Smooth muscle cell of the brain vasculature (primary cell): ENCODE measurements around the gene ARHGEF7.
A peak's percentile ranks its signal among the peaks of the same experiment; 100 is the strongest.

ENCODE experiments used
- DNase-seq: peaks from one replicate; pipeline ENCODE4 v3.0.0-alpha.2; 2012; ENCODE audit warnings: low read depth, low spot score

The ARHGEF7 gene

GRCh38 chr13:111344471-111345191, 229.5 kb downstream of the ARHGEF7 start:
- DNase-seq = peak; percentile 9

DNA sequence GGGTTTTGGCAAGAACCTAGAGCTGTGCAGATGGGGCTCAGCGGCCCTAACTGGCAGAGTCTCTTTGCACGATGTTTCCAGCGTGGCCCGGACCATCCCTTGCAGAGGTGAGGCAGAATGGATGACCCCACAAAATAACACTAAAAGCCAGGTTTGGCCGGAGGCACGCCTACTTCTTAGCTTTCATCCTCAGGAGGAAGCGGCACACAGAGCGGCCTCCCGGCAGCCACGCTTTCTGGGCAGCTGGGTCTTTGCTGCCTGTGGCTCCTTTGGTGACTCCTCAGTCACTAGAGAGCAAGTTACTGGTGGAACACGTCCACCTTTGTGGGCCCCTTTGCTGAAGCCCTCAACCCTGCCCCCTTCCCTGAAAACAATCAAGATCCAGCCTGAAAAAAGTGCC, 230.6 kb downstream of the ARHGEF7 start:
- no peak for DNase-seq

DNA sequence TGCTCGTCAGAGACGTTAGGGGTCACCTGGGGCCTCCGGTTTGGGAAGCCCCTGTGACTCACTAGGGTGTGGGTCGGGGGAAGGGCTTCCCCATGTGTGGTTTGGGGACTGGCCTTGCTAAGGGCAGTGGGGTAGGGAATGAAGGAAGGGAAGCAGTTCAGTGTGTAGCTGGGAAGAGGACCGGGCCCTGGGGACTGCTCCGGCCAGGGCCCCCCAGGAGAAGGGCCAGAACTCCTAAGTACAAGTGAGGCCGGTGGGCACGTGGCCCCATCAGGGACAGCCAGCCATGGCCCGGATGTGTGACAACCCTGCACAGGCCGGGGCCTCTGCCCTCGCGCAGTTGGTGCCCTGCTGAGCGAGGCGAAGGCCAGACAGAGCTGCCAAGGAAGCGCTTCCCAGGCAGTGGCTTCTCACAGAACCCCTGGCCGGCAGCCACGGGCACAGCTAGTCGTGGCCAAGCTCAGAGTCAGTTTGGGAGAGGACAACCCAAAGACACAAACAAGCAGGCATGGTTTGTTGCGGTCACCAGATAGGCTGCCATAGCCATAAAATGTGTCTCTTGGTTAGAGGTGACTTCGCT, 231.1 kb downstream of the ARHGEF7 start:
- DNase-seq = no peak

DNA sequence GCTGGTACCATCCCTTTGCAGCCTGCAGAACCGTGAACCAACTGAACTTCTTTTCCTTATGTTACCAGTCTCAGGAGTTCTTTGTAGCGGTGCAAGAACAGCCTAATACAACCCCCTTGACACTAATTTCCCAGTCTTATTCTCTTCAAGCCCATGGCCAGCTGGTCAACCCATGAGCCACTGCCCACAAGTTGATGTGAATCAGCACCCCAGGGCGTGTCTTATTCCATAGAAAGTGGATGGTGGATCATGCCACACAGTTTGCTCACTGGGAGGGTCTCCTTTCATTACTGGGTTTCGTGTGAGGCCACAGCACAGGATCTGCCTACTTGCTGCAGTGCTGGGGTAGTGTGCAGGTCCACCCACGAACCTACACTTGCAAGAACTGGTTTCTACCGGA, 232.3 kb downstream of the ARHGEF7 start:
- DNase-seq = no peak

DNA sequence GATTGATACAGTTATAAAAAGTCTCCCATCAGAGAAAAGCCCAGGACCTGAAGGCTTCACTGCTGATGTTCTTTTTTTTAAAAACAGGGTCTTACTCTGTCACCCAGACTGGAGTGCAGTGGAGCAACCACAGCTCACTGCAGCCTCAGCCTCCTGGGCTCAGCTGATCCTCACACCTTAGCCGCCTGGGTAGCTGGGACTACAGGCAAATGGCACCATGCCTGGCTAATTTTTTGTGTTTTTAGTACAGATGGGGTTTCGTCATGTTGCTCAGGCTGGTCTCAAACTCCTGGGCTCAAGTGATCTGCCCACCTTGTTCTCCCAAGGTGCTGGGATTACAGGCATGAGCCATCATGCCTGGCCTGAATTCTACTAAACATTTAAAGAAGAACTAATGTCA, 238.4 kb downstream of the ARHGEF7 start:
- DNase-seq = no peak

DNA sequence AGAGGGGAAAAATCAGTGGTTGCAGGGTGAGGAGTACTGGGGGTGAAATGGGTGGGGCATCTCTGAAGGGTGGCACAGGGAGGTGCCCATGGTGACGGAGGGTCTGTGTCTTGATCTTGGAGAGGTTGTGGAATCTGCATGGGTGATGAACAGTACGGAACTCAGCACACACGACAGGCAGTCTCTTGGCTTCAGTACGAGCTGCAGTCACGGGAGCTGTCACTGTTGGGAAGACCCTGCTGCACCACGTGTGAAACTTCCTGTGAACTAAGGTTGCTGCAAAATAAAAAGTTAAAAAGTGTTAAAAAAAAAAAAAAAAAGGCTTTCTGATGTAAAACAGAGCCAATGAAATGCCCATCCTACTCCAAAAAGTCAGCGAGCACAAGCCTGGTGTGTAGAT, 239.7 kb downstream of the ARHGEF7 start:
- DNase-seq = no peak
